ENCODE measurements around the gene LRRC4C.

- no peak for TF ChIP-seq CTCF (IDR thresholded peaks at IDR 0.05)
- no peak for TF ChIP-seq EZH2 (IDR thresholded peaks at IDR 0.05)
- no peak for TF ChIP-seq EZH2phosphoT487 (IDR thresholded peaks at IDR 0.05)
These were observed 942.3 kb downstream of the LRRC4C start for GRCh38 chr11:40517122-40517521.
